Cardiac muscle cell (in vitro differentiated cells and primary cell): ENCODE measurements around the gene MYLK. TPM values are rescaled to one million over a fixed set of nuclear protein-coding genes. Genes with fewer than 3 reads are reported as not detected.
A peak's percentile ranks its signal among the peaks of the same experiment; 100 is the strongest.

Source experiments
- DNase-seq, 2 donors: peaks; one replicate each; pipeline versions ENCODE4 v3.0.0 to v3.0.0-alpha.2; 2010 to 2017; ENCODE audit warnings: low read depth in 1 of 2, low spot score in 1 of 2
- H3K27ac ChIP-seq: fragments of 200-600 bp; sonication (generic); 2 replicates; pipeline ENCODE4 v1.5.1; 2016
- H3K27me3 ChIP-seq: fragments of 200-600 bp; sonication (generic); 2 replicates; pipeline ENCODE4 v1.6.0; 2016; ENCODE audit warnings: control low read depth
- H3K36me3 ChIP-seq: fragments of 200-600 bp; sonication (generic); 2 replicates; pipeline ENCODE4 v1.5.1; 2016; ENCODE audit warnings: control low read depth
- H3K4me1 ChIP-seq: fragments of 200-600 bp; sonication (generic); 2 replicates; pipeline ENCODE4 v1.8.1; 2017; ENCODE audit warnings: low read depth, mild to moderate bottlenecking, mixed run types
- H3K4me3 ChIP-seq: fragments of 200-600 bp; sonication (generic); 2 replicates; pipeline ENCODE4 v1.5.1; 2016; ENCODE audit warnings: mild to moderate bottlenecking
- H3K9me3 ChIP-seq: fragments of 200-600 bp; sonication (generic); 2 replicates; pipeline ENCODE4 v1.5.1; 2017; ENCODE audit warnings: low read depth, mild to moderate bottlenecking, control low read depth
- CTCF ChIP-seq: IDR thresholded peaks from 2 replicates; pipeline ENCODE4 v1.5.1; 2012; ENCODE audit warnings: low read depth, mild to moderate bottlenecking, low read length
- polyA plus RNA-seq: library from polyadenylated mRNA; unstranded; fragments of >200 nt; fragmentation: Nextera tagmentation; extraction: Ambion mirVana; gene quantifications from 2 replicates; pipeline ENCODE4 v1.2.1, GENCODE V29; 2016
- total RNA-seq: library from RNA; depleted of rRNA; stranded (reverse); fragments of >200 nt; gene quantifications from 2 replicates; pipeline ENCODE4 v1.2.3, GENCODE V29; 2016

Gene MYLK
- total and polyA plus RNA-seq, 2 experiments from 2014 or later, result 2.0 to 5.8 TPM

- Histone ChIP-seq H3K9me3 (no peaks in the 10 kb centered on the region), H3K4me1 (peaks cover 34% of the 10 kb centered on the region), H3K36me3 (no peaks in the 10 kb centered on the region), H3K27ac (no peak overlapping the region), H3K27me3 (peaks cover 49% of the 10 kb centered on the region), H3K4me3 (no peak overlapping the region)
- TF ChIP-seq CTCF, result no peak
- no peak for DNase-seq
Observed at GRCh38 chr3:123698813-123699212, 185.3 kb downstream of the MYLK start.

- Histone ChIP-seq H3K4me3 (no peak overlapping the region), H3K27me3 (peaks cover 58% of the 10 kb centered on the region), H3K36me3 (no peaks in the 10 kb centered on the region), H3K9me3 (no peaks in the 10 kb centered on the region), H3K27ac (no peak overlapping the region), H3K4me1 (peaks cover 34% of the 10 kb centered on the region)
- TF ChIP-seq CTCF, result no peak
- peak; percentile 18 to 81 for DNase-seq
Observed at GRCh38 chr3:123696808-123697207, 187.3 kb downstream of the MYLK start.

GRCh38 chr3:123695731-123696640, 188.1 kb downstream of the MYLK start:
- Histone ChIP-seq H3K27ac (no peak overlapping the region), H3K4me1 (peaks cover 38% of the 10 kb centered on the region), H3K27me3 (peaks cover 66% of the 10 kb centered on the region), H3K4me3 (no peak overlapping the region), H3K36me3 (no peaks in the 10 kb centered on the region), H3K9me3 (no peaks in the 10 kb centered on the region)
- TF ChIP-seq CTCF, result no peak
- peak in 1 of 2 donors; percentile 28 for DNase-seq

- Histone ChIP-seq H3K27ac (no peak overlapping the region), H3K27me3 (peaks cover 67% of the 10 kb centered on the region), H3K36me3 (no peaks in the 10 kb centered on the region), H3K9me3 (no peaks in the 10 kb centered on the region), H3K4me3 (no peak overlapping the region), H3K4me1 (peaks cover 45% of the 10 kb centered on the region)
- no peak for TF ChIP-seq CTCF
- DNase-seq, result no peak
Observed at GRCh38 chr3:123695152-123695551, 189.0 kb downstream of the MYLK start.

GRCh38 chr3:123694366-123695087, 189.6 kb downstream of the MYLK start:
- Histone ChIP-seq H3K27ac (no peak overlapping the region), H3K9me3 (no peaks in the 10 kb centered on the region), H3K4me3 (no peak overlapping the region), H3K36me3 (no peaks in the 10 kb centered on the region), H3K27me3 (peaks cover 67% of the 10 kb centered on the region), H3K4me1 (peaks cover 45% of the 10 kb centered on the region)
- TF ChIP-seq CTCF, result no peak
- peak in 1 of 2 donors; percentile 23 for DNase-seq
